GM12874 (cell line): ENCODE measurements around the gene NKX3-2.

Source experiments
- CTCF ChIP-seq: IDR thresholded peaks from 2 replicates; pipeline ENCODE4 v1.5.1; 2011; ENCODE audit warnings: low read depth, mild to moderate bottlenecking, control low read depth, low read length, moderate library complexity; ENCODE audit not compliant: insufficient read depth

NKX3-2 gene

GRCh38 chr4:13493793-13494192 lies 50.5 kb downstream of the NKX3-2 start:
- no peak for TF ChIP-seq CTCF

- TF ChIP-seq CTCF, result no peak
Measured at GRCh38 chr4:13492747-13493146, 51.6 kb downstream of the NKX3-2 start.
